Mesodermal cell (in vitro differentiated cells): ENCODE data around the gene ATP8A1.

ENCODE experiments used
- H3K27ac ChIP-seq: 2 replicates; pipeline ENCODE4 v1.7.0; 2013; ENCODE audit warnings: mild to moderate bottlenecking, low read depth, low read length, moderate library complexity; ENCODE audit not compliant: severe bottlenecking
- H3K36me3 ChIP-seq: 2 replicates; pipeline ENCODE4 v1.7.1; 2013; ENCODE audit warnings: mild to moderate bottlenecking, low read length, moderate library complexity; ENCODE audit not compliant: control insufficient read depth, insufficient read depth
- H3K4me1 ChIP-seq: one replicate; pipeline ENCODE4 v1.7.1; 2013; ENCODE audit warnings: mild to moderate bottlenecking, low read length; ENCODE audit not compliant: insufficient read depth, control insufficient read depth, poor library complexity, severe bottlenecking
- H3K4me3 ChIP-seq: 2 replicates; pipeline ENCODE4 v1.7.0; 2013; ENCODE audit warnings: low read length, control low read depth, mild to moderate bottlenecking; ENCODE audit not compliant: insufficient read depth, poor library complexity, severe bottlenecking; ENCODE audit errors: extremely low read depth
- H3K9me3 ChIP-seq: 2 replicates; pipeline ENCODE4 v1.7.1; 2013; ENCODE audit warnings: mild to moderate bottlenecking, low read length, moderate library complexity; ENCODE audit not compliant: control insufficient read depth
- WGBS, 2 experiments: methylation state at CpG; one replicate each; pipeline ENCODE4 v1.1.5; 2013; ENCODE audit warnings: missing lambda C conversion rate in 2 of 2; ENCODE audit not compliant: insufficient coverage in 2 of 2; 5-methylcytosine and 5-hydroxymethylcytosine counted together

Gene ATP8A1

GRCh38 chr4:42446823-42447222 is 210.1 kb downstream of the ATP8A1 start:
- Histone ChIP-seq H3K4me1 (no peaks in the 10 kb centered on the region), H3K36me3 (no peaks in the 10 kb centered on the region), H3K27ac (no peak overlapping the region), H3K9me3 (no peaks in the 10 kb centered on the region), H3K4me3 (no peak overlapping the region)
- 77 to 83% methylated on average over 1 to 5 of the region's 5 CpGs for WGBS, 2 experiments

GRCh38 chr4:42445038-42445437 is 211.9 kb downstream of the ATP8A1 start:
- whole genome bisulfite sequencing, 2 experiments, result 100% methylated on average over 3 of the region's 5 CpGs; no CpG with 5 or more reads in 1 of the 2 experiments
- H3K4me1 ChIP-seq, result no peaks in the 10 kb centered on the region
- H3K36me3 ChIP-seq, result no peaks in the 10 kb centered on the region
- no peaks in the 10 kb centered on the region for H3K9me3 ChIP-seq
- no peak overlapping the region for H3K27ac ChIP-seq
- no peak overlapping the region for H3K4me3 ChIP-seq

GRCh38 chr4:42442601-42443000 is 214.3 kb downstream of the ATP8A1 start:
- Histone ChIP-seq H3K9me3 (no peaks in the 10 kb centered on the region), H3K4me1 (no peaks in the 10 kb centered on the region), H3K27ac (no peak overlapping the region), H3K36me3 (no peaks in the 10 kb centered on the region), H3K4me3 (no peak overlapping the region)
- 92 to 100% methylated on average over 2 of the region's 2 CpGs for WGBS, 2 experiments

- Histone ChIP-seq H3K4me3 (no peak overlapping the region), H3K4me1 (no peaks in the 10 kb centered on the region), H3K9me3 (no peaks in the 10 kb centered on the region), H3K27ac (no peak overlapping the region), H3K36me3 (no peaks in the 10 kb centered on the region)
- 94 to 100% methylated on average over 1 to 2 of the region's 4 CpGs for WGBS, 2 experiments
Observed at GRCh38 chr4:42440083-42440482, 216.8 kb downstream of the ATP8A1 start.

- H3K4me3 ChIP-seq, result no peak overlapping the region
- no peaks in the 10 kb centered on the region for H3K9me3 ChIP-seq
- no peaks in the 10 kb centered on the region for H3K4me1 ChIP-seq
- H3K36me3 ChIP-seq, result no peaks in the 10 kb centered on the region
- WGBS, 2 experiments, result 80 to 86% methylated on average over 1 of the region's 7 CpGs
- H3K27ac ChIP-seq, result no peak overlapping the region
Observed at GRCh38 chr4:42436928-42437565, 219.9 kb downstream of the ATP8A1 start.

- no peaks in the 10 kb centered on the region for H3K4me1 ChIP-seq
- WGBS, 2 experiments, result 50% methylated on average over 1 to 2 of the region's 2 CpGs
- no peaks in the 10 kb centered on the region for H3K9me3 ChIP-seq
- no peak overlapping the region for H3K4me3 ChIP-seq
- no peak overlapping the region for H3K27ac ChIP-seq
- H3K36me3 ChIP-seq, result no peaks in the 10 kb centered on the region
Observed at GRCh38 chr4:42428036-42428435, 228.9 kb downstream of the ATP8A1 start.

- WGBS, 2 experiments, result 67 to 68% methylated on average over 13 to 16 of the region's 19 CpGs
- no peaks in the 10 kb centered on the region for H3K4me1 ChIP-seq
- no peak overlapping the region for H3K27ac ChIP-seq
- no peaks in the 10 kb centered on the region for H3K36me3 ChIP-seq
- no peaks in the 10 kb centered on the region for H3K9me3 ChIP-seq
- no peak overlapping the region for H3K4me3 ChIP-seq
Observed at GRCh38 chr4:42425146-42426065, 231.5 kb downstream of the ATP8A1 start.

GRCh38 chr4:42420140-42420539 is 236.8 kb downstream of the ATP8A1 start:
- Histone ChIP-seq H3K36me3 (no peaks in the 10 kb centered on the region), H3K4me1 (no peaks in the 10 kb centered on the region), H3K4me3 (no peak overlapping the region), H3K27ac (no peak overlapping the region), H3K9me3 (no peaks in the 10 kb centered on the region)
- 67 to 87% methylated on average over 3 to 4 of the region's 5 CpGs for WGBS, 2 experiments

GRCh38 chr4:42417550-42417949 is 239.4 kb downstream of the ATP8A1 start:
- Histone ChIP-seq H3K27ac (no peak overlapping the region), H3K4me3 (no peak overlapping the region), H3K9me3 (no peaks in the 10 kb centered on the region), H3K4me1 (peaks cover 3% of the 10 kb centered on the region), H3K36me3 (no peaks in the 10 kb centered on the region)
- WGBS, 2 experiments, result 92 to 100% methylated on average over 1 to 2 of the region's 3 CpGs

- Histone ChIP-seq H3K4me3 (no peak overlapping the region), H3K4me1 (peaks cover 4% of the 10 kb centered on the region), H3K9me3 (no peaks in the 10 kb centered on the region), H3K27ac (no peak overlapping the region), H3K36me3 (no peaks in the 10 kb centered on the region)
- WGBS, 2 experiments, result no CpG with 5 or more reads among the region's 3 CpGs
Observed at GRCh38 chr4:42416017-42416416, 240.9 kb downstream of the ATP8A1 start.

- WGBS, 2 experiments, result no CpG with 5 or more reads among the region's 1 CpG
- Histone ChIP-seq H3K4me1 (peaks cover 4% of the 10 kb centered on the region), H3K9me3 (no peaks in the 10 kb centered on the region), H3K36me3 (no peaks in the 10 kb centered on the region), H3K27ac (no peak overlapping the region), H3K4me3 (no peak overlapping the region)
Observed at GRCh38 chr4:42415281-42415680, 241.6 kb downstream of the ATP8A1 start.
